Stimulated activated CD4-positive, alpha-beta T cell treated with anti-CD3 and anti-CD28 coated beads, Interleukin-12 subunit alpha, Interleukin-12 subunit beta, amount 100 ng/mL, for 4 hours (primary cell): ENCODE data around the gene RMND1.
"Not testable (repeated sequence)": the region's sequence is repeated elsewhere in the genome, so short reads cannot be mapped to it uniquely, and the experiment has no call there.

ENCODE experiments used
- DNase-seq: peaks from one replicate; pipeline ENCODE4 v3.0.0-alpha.2; 2020

Gene RMND1

GRCh38 chr6:151451417-151451949 lies 443 bp downstream of the RMND1 start:
- DNase-seq, result no peak

DNA sequence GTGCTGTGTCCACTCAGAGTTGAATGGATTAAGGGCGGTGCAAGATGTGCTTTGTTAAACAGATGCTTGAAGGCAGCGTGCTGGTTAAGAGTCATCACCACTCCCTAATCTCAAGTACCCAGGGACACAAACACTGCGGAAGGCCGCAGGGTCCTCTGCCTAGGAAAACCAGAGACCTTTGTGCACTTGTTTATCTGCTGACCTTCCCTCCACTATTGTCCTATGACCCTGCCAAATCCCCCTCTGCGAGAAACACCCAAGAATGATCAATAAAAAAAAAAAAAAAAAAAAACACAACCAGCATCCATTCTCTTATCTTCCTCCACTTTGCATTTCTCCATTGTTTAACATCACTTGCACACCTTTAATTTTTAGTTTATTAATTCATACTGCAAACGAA lies 998 bp downstream of the RMND1 start:
- not testable (repeated sequence) for DNase-seq

DNA sequence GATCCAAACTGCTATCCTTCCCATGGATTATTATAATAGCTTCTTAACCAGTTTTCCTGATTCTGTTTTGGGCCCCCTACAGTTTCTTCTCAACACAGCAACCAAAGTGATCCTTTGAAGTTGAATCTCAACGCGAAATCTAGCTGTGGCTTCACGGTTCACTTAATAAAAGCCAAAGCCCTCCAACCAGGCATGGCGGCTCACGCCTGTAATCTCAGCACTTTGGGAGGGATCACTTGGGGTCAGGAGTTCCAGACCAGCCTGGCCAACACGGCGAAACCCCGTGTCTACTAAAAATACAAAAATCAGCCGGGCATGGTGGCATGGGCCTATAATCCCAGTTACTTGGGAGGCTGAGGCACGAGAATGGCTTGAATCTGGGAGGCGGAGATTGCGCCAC lies 3.3 kb downstream of the RMND1 start:
- no peak for DNase-seq

GRCh38 chr6:151447237-151447636 lies 4.7 kb downstream of the RMND1 start:
- no peak for DNase-seq

DNA sequence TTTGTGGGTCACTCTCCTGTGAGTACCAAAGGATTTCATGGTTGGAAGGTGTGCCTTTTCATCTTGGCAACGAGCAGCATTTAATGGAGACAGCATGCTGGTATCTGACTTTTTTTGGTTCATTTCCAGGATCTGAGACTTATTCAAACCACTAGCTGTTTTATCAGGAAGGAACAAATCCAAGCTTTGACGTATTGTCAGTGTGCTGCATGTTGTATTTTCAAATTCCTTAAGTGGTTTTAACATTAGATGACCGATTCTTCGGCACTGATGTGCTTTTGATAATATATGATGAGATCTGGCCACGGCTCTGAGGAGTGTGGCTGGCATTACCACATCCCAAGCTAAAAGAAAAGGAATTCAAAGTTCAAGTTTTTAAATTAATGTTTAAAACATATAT lies 6.4 kb downstream of the RMND1 start:
- DNase-seq, result no peak

- no peak for DNase-seq
These were observed 7.9 kb downstream of the RMND1 start for GRCh38 chr6:151443911-151444621.

- DNase-seq, result no peak
These were observed 8.5 kb downstream of the RMND1 start for GRCh38 chr6:151443454-151443853.

GRCh38 chr6:151442371-151442770 lies 9.6 kb downstream of the RMND1 start:
- DNase-seq, result no peak

- DNase-seq, result no peak
These were observed 10.3 kb downstream of the RMND1 start for GRCh38 chr6:151441390-151442166.

DNA sequence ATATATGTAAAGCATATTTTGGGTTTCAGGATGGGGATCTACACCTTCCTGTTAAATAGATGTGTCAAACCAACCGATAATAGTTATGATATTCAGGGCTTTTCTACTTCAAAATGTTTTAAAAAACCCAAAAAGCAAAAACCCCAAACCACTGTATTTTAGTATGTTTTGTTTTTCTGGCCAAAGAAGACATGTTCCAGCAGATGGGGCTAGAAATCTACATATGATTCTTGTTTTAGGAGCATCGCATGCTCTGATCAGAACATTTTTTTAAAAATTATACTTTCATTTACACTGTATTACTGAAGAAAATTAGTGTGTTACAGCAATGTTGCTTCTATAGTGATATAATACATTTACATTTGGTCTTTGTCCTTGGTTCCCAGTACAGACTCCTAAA lies 11.0 kb downstream of the RMND1 start:
- DNase-seq, result no peak

- no peak for DNase-seq
These were observed 11.4 kb downstream of the RMND1 start for GRCh38 chr6:151440498-151440897.

DNA sequence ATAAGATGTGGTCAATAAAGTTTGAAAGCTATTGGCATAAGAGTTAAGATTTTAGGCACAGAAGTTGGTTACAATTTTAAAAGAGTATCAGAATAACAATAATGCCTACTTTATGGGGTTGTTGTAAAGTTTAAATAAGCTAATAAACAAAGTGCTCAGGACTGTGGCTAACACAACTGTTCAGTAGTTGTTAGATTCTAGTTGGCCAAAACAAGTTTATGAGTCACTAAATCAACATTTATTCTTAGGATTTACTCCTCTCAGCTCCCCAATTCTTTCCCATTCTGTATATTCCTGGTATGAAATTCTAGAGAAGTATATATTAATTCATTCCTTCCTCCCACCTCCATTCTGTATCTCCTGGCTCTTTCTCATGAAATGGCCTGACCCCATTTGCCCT lies 14.5 kb downstream of the RMND1 start:
- DNase-seq, result no peak

- DNase-seq, result no peak
These were observed 15.1 kb downstream of the RMND1 start for GRCh38 chr6:151436802-151437201.

- no peak for DNase-seq
These were observed 15.6 kb downstream of the RMND1 start for GRCh38 chr6:151436300-151436699.

DNA sequence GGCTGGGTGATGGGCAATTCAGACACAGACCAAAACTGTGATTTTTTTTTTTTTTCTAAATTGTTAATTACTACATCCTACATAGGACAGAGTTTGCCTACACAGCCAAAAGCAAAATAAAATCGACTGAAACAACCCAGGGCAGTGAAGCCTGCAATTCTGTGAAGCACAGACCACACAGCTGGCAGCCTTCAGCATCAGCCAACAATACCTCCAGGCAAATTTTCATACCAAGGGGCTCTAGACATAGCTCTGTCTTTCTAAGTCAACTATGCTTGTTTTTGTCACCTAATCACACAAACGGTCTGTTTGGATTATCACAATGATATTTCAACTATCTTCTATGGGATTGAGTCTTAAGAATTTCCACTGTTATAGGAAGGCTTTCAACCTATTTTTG lies 17.6 kb downstream of the RMND1 start:
- DNase-seq, result no peak

DNA sequence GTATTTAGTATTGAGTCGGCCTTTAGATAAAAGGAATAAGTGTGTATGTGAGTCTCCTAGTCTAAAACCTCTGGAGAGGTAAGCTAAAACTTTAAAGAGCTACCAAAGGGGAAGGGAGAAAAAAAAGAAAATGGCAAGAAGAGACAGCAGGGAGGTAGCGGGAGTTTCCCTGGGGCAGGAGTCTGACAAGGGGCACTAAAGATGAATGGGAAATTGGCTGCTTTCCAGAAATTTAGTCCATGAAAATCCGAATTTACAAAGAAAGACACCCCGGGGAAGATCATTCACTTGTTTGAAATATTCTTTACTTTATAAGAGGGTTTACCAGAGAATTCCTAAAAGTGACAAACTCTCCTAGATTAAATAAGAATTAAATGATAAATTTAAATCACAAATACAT lies 19.3 kb downstream of the RMND1 start:
- no peak for DNase-seq

DNA sequence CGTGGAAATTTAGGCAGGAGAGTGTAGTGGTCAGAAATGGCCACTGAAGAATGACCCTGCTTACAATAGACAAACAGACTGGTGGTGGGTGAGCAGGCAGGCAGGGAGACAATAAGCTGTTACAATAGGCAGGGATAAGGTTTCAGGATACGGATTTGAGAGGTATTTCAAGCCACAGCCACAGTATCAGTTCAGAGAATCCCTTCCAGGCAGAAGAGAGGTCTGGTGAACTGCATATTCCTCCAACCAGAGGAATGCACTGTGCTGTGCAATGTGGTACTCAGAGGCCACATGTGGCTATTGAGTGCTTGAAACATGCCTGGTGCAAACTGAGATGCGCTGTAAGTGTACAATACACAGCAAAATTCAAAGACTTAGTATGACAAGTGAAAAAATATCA lies 20.6 kb downstream of the RMND1 start:
- DNase-seq, result no peak

DNA sequence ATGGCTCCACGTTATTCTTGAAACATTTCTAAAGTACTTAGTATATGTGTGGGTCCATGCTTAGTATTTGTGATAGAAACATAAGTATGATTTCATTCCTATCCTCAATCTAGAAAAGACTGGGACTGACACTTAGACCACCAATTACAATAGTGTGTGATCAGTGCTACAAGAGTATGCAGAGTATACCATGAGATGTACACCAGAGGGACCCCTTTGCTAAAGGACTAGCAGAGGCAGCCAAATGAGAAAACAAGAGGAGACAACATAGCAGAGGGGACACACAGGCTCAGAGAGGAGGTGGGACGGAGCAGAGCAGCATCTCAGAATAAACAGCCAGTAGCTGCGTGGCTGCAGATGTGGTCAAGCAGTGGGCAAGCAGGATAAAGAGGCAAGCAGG lies 21.0 kb downstream of the RMND1 start:
- no peak for DNase-seq

DNA sequence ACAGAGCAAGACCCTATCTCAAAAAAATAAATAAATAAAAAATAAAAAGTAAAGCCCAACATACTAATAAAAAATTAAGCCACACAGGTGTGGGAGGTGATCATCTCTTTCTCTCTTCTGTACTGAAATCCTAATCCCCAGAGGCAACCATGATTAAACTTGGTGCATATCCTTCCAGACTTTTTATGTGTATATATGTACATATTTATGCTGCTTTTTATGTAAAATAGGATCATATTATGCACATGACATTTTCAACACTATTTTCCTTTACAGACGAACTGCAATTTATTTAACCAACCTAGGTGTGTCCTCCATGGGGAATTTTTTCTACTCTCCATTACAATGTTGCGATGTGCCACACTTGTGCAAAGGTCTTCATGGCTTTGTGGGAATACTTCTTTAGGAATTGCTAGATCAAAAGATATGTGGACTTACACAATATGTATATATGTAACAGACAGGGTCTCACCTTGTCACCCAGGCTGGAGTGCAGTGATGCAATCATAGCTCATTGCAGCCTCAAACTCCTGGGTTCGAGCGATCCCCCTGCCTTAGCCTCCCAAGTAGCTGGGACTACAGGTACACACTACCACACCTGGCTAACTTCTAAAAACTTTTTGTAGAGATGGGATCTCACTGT lies 23.7 kb downstream of the RMND1 start:
- no peak for DNase-seq

DNA sequence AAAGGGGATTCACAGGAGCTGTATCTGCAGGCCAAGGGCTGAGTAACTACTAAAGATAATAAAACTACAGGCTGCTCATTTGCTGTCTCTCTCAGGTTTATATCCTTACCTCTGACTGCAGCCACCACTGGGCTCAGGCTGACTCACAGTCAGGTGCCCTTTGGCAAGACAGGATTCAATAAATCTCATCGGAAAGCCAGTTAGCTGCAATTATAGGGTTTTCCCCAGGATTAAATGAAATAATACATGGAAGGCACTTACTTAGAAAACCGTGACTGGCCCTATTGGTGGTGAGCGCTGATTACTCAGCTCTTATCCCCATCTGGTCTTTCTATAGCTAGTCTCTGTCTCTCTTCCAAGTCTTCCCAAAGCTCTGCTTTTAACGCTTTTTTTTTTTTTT lies 26.4 kb downstream of the RMND1 start:
- DNase-seq, result no peak

DNA sequence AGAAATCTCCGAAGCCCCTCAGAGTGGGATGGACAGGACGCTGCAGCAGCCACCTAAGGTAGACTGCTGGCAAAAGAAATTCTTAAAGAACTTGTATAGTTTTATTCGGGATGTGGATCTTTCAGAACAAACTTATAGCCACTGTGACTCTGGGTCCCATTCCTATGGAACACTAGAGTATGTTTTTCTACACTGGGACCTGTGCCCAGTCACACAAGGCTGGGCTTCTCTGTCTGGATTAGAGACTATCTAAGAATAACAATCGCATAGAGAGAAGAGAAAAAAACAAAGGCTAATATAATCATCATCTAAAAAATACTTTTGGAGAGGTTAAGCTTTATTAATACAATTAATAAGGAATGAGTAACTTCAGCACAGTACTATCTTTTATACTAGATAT lies 28.9 kb downstream of the RMND1 start:
- DNase-seq, result no peak

DNA sequence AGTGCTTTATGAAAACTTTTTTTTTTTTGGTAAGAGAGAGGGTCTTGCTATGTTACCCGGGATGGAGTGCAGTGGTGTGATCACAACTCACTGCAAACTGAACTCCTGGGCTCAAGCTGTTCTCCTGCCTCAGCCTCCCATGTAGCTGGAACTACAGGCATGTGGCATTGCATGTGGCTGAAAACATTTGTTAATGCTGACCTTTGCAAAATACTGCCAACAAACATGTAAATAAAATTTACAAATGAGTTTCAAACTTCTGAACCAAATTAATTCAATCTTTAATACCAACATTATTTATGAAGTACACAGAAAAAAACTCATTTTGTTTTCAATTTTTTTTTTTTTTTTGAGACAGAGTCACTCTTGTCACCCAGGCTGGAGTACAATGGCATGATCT lies 34.4 kb downstream of the RMND1 start:
- no peak for DNase-seq

GRCh38 chr6:151414641-151415260 lies 37.2 kb downstream of the RMND1 start:
- DNase-seq, result no peak
